GM21515 (cell line): ENCODE results near the gene ETV1.

Experiments
- ATAC-seq: cut with Tn5 transposase; IDR thresholded peaks from one replicate; pipeline ENCODE4 v1.9.1; 2021; ENCODE audit not compliant: unreplicated experiment

Gene ETV1

DNA sequence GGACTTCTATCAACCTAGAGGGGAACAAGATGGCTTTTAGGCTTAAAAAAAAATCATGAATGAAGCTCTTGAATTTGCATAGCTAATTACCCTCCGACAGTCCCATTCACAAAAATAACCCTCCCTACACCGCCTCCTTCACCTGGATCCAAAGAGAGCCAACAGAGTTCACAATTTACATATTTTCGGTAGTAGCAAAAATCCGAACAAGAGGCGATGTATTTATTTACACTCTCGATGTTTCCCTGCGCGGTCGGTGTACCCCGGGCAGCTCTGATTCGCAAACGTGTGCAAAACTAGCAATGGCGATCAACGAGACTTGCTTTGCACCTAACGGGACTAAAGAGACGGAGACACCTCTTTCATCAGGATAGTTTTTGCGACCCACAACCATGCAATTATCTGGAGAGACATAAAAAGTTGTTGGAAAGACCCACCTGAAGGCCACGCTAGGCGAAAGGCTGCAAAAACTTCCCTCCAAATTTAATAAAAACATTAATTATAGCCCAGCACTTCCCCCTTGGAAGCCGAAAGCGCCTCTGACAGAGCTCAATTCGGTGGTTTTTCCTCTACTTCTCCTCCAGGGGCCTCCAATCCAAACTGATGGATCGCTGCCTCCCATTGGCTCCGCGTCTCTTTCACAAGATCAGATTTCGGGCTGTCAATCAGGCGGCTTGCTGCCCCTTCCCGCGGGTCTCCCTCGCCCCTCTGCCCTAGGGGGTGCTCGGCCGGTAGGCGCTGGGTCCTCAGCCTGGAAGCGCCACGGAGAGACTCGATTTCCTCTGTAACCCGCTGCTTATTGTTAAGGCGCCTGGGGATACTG, at the start of gene ETV1:
Gene ETV1 (minus strand): TSS at position 541 of the 823 bp plus-strand sequence. CDS start 614 bp downstream, outside the sequence.
- no peak for ATAC-seq

GRCh38 chr7:14024406-14024805, 34.9 kb upstream of the ETV1 start:
- no peak for ATAC-seq

GRCh38 chr7:14023838-14024237, 34.4 kb upstream of the ETV1 start:
- ATAC-seq, result no peak

GRCh38 chr7:14023342-14023741, 33.9 kb upstream of the ETV1 start:
- no peak for ATAC-seq

DNA sequence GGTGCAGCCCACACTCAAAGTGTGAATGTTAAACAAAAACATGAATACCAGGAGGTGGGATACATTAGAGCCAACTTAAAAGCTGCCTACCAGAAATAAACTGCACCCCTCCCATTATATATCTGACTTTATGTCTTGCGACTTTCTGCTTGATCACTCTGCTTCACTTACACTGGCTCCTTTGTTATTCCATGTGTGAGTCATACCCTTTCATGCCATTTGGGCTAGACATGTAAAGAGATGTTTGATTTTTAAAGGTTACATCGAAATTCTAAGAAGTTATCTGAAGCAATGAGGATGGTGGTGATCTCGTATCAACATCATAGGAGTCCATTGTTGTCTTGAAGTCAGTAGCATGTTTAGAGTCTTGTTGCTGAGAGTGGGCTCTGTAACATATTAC, 31.6 kb upstream of the ETV1 start:
- ATAC-seq, result no peak

DNA sequence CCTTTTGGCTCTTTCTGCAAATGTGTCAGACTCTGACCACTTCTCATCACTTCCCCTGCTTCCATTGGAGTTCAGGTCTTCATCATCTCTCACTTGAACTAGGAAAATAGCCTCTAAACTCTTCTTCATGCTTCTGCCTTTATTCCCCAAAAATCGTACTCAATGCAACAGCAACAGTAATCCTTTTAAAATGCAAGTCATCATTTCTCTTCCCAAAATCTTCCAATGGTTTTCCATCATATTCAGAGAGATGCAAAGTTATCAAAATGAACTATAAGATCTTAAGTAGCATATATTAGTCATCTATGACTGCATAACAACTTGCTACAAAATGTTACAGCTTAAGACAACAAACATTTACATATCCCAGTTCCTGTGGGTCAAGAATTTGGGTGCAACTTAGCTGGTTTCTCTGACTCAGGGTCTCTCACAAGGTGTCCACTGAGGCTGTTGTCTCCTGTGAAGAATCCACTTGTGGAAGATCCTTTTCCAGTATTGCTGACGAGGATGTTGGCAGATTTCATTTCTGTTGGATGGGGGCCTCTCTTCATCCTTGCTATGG, 31.0 kb upstream of the ETV1 start:
- no peak for ATAC-seq

DNA sequence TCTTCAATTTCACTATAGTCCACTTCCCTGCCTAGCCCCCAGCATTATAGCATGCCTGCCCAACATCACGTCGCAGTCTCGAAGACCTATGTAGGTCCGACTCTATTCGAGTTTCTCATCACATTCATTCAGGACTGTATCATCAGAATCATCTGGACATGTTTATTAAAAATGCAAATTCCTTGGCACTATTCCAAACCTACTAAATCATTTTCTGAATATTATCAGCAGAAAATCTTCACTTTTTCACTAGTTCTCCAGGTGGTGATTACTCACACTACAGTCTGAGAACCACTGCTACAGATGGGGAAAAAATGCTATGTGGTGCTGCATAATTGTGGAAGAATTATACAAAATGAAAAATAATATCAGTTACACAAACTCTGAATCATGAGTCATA, 29.3 kb upstream of the ETV1 start:
- no peak for ATAC-seq

GRCh38 chr7:14016950-14017349, 27.5 kb upstream of the ETV1 start:
- no peak for ATAC-seq

- no peak for ATAC-seq
Observed at GRCh38 chr7:14013898-14014297, 24.4 kb upstream of the ETV1 start.

- ATAC-seq, result no peak
Observed at GRCh38 chr7:14009453-14010418, 20.3 kb upstream of the ETV1 start.

- no peak for ATAC-seq
Observed at GRCh38 chr7:14001139-14001538, 11.7 kb upstream of the ETV1 start.

- no peak for ATAC-seq
Observed at GRCh38 chr7:14000247-14000646, 10.8 kb upstream of the ETV1 start.

DNA sequence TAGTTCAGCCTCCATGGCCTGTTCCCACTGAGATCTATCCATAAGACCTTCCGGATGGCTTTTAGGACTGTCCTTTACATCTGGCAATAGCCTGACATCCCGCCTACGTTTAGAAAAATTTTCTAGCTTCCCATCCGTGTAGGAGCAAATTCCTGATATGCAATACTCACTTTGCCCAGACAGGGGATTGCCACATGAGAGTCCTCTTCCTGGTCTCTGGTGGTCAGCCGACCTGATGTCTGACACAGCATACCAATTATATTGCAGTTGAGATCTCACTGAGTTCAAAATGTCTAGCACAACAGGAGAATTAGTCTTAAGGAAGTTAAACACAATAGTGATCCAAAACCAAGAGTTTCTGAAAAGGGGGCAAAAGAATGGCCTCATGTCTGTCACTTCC, 9.4 kb upstream of the ETV1 start:
- no peak for ATAC-seq

GRCh38 chr7:13992596-13992964, 3.1 kb upstream of the ETV1 start:
- no peak for ATAC-seq

DNA sequence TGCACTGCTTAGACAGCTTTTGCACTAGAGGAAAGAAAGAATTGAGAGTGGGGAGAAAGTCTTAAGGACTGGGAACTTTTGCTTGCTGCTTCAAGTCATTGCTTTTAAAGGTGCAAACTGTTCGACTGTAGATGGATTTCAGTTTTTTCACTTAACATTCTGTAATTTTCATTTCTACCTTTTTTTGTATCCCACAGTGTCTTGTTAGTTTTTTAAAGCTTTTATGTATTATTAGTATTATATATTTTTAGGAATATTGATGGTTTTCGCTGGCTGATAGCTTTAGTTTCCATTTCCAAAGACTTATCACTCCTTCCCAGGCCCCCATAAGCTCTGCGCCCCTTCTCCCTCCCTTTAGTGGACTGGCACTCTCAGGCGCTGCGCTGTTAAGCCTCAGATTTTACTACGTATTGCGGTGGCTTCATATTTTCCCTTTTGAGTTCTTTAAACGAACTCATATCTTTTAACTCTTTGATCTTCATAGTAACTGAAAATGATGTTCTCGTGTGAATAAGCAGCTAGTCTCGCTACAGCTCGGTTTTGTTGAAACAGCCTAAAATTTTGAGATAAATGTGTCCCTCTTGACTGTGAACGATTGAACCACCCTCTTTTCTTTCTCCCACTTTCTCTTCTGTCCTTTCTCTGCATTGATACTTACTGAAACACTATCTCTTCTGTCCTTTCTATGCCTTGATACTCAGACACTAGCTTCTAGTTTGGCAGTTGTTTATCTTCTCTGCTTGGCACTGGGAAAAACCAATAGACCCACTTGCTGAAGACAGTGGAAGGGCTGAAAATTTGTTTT, 2.5 kb upstream of the ETV1 start:
- ATAC-seq, result no peak

DNA sequence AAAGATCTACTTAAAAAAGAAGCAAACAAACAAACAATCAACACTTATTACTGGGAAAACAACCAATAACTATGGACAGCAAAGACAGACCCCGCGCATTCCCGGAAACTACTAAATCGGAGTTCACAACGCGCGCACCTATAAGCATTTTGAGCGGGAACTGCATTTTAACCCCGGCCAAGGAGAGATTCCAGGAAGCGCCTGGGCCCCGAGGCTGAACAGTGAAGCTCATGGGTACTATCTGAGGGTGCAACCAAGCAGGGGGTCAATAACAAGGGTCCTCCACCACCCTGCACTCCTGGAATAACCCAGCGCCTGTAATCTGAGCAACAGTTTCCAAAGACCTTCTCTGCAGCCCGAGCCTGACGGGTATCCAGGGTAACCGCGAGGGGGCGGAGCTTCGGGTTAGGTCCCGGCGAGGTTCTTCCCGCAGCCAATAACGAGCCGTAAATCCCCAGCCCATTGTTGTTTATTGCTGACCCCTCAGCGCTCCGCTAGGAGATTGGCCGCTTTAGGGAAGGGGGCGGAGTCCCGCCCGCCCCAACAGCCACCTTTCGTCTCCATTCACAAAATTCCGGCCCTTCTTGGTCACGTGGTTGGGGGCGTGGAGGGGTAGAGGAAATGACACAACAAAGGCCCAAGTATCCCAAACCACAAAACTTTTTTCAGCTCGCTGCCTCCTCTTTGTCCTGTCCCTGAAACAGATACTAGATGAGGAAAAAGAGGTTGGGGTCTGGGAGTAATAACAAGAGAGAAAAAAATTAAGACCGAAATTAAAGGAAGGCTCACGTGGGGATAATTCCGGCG, 1.7 kb upstream of the ETV1 start:
- ATAC-seq, result peak; percentile 52

- peak; percentile 52 for ATAC-seq
Observed at GRCh38 chr7:13990319-13990983, 985 bp upstream of the ETV1 start.

DNA sequence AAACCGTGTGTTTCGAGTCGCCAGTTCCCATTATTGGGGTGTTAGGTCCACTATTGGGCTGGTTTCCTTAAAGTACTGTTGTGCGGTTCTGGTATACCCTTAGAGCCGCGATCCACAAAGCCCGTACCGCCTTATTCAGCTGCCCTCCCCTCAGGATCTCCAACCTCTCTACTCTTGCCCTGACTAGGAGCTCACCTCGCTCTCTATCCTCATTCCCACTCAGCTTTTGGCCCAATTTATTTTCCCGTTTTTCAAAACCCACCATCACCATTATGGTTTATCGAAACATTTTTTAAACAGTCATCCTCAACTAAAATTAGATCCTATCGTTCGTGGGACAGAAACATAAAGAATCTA, 461 bp upstream of the ETV1 start:
- ATAC-seq, result no peak

- no peak for ATAC-seq
Observed at GRCh38 chr7:13988731-13989125, 738 bp downstream of the ETV1 start.

GRCh38 chr7:13988065-13988464, 1.4 kb downstream of the ETV1 start:
- no peak for ATAC-seq
